ENCODE results near the gene APOC4. TPM values are rescaled to one million over a fixed set of nuclear protein-coding genes. Genes with fewer than 3 reads are reported as not detected.
"Not testable (repeated sequence)": the region's sequence is repeated elsewhere in the genome, so short reads cannot be mapped to it uniquely, and the experiment has no call there.

Gene APOC4
- total RNA-seq, 1 experiment from 2014 or later: not detected

DNA sequence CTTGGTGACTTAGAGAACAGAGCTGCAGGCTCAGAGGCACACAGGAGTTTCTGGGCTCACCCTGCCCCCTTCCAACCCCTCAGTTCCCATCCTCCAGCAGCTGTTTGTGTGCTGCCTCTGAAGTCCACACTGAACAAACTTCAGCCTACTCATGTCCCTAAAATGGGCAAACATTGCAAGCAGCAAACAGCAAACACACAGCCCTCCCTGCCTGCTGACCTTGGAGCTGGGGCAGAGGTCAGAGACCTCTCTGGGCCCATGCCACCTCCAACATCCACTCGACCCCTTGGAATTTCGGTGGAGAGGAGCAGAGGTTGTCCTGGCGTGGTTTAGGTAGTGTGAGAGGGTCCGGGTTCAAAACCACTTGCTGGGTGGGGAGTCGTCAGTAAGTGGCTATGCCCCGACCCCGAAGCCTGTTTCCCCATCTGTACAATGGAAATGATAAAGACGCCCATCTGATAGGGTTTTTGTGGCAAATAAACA, 17.8 kb upstream of the APOC4 start:
- no peaks in the 10 kb centered on the region for H3K36me3 ChIP-seq (ENCODE audit: control insufficient read depth in 1 of 2, insufficient read depth in 2 of 2, low read length in 2 of 2)
- POLR2A ChIA-PET: no interaction called here
- H3K4me2 ChIP-seq (ENCODE audit: low read length): no peak overlapping the region
- RAD21 ChIA-PET (ENCODE audit: low non-redundant PET in 1 of 2, low total read pairs in 2 of 2, uncharacterized antibody in 2 of 2, unreplicated experiment in 2 of 2): no interaction called here
- TF ChIP-seq, protein P1, sequence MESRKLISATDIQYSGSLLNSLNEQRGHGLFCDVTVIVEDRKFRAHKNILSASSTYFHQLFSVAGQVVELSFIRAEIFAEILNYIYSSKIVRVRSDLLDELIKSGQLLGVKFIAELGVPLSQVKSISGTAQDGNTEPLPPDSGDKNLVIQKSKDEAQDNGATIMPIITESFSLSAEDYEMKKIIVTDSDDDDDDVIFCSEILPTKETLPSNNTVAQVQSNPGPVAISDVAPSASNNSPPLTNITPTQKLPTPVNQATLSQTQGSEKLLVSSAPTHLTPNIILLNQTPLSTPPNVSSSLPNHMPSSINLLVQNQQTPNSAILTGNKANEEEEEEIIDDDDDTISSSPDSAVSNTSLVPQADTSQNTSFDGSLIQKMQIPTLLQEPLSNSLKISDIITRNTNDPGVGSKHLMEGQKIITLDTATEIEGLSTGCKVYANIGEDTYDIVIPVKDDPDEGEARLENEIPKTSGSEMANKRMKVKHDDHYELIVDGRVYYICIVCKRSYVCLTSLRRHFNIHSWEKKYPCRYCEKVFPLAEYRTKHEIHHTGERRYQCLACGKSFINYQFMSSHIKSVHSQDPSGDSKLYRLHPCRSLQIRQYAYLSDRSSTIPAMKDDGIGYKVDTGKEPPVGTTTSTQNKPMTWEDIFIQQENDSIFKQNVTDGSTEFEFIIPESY (IDR thresholded peaks at IDR 0.05; ENCODE audit: extremely low read depth, insufficient replicate concordance, low read length): no peak
- TF ChIP-seq CBX3 (IDR thresholded peaks at IDR 0.05; ENCODE audit: low read depth): no peak
- H3K9me2 ChIP-seq (ENCODE audit: insufficient read depth): no peaks in the 10 kb centered on the region
- H3K4me3 ChIP-seq (replicated peaks in 1 of 2; ENCODE audit: low read depth in 1 of 2, low read length in 2 of 2): no peak overlapping the region
- H3K9me3 ChIP-seq (ENCODE audit: control insufficient read depth in 1 of 2, insufficient read depth in 1 of 2, low read depth in 1 of 2, low read length in 2 of 2): no peaks in the 10 kb centered on the region
- intact Hi-C loops (cut with micrococcal nuclease): no loop called here
- no peak for ATAC-seq
- H3K79me2 ChIP-seq (ENCODE audit: insufficient read depth, low read length): no peaks in the 10 kb centered on the region
- no peaks in the 10 kb centered on the region for H4K20me1 ChIP-seq (ENCODE audit: insufficient read depth)
- CTCF ChIA-PET: no interaction called here
- no peak overlapping the region for H2AFZ ChIP-seq (ENCODE audit: low read depth, low read length, poor library complexity, severe bottlenecking)
- H3K27ac ChIP-seq (ENCODE audit: low read depth, low read length): no peak overlapping the region
- no peaks in the 10 kb centered on the region for H3K27me3 ChIP-seq (ENCODE audit: insufficient read depth, low read length)
- H3K4me1 ChIP-seq (ENCODE audit: control insufficient read depth in 1 of 2, insufficient read depth in 2 of 2, low read length in 2 of 2): peaks cover 0 to 14% of the 10 kb centered on the region in 2 experiments; a peak in 3 of 4 replicates
- BruUV-seq (replicated peaks): no TSS peak
- no peak for DNase-seq (ENCODE audit: low read depth, low spot score)
- H3K9ac ChIP-seq (ENCODE audit: low read length): no peak overlapping the region

DNA sequence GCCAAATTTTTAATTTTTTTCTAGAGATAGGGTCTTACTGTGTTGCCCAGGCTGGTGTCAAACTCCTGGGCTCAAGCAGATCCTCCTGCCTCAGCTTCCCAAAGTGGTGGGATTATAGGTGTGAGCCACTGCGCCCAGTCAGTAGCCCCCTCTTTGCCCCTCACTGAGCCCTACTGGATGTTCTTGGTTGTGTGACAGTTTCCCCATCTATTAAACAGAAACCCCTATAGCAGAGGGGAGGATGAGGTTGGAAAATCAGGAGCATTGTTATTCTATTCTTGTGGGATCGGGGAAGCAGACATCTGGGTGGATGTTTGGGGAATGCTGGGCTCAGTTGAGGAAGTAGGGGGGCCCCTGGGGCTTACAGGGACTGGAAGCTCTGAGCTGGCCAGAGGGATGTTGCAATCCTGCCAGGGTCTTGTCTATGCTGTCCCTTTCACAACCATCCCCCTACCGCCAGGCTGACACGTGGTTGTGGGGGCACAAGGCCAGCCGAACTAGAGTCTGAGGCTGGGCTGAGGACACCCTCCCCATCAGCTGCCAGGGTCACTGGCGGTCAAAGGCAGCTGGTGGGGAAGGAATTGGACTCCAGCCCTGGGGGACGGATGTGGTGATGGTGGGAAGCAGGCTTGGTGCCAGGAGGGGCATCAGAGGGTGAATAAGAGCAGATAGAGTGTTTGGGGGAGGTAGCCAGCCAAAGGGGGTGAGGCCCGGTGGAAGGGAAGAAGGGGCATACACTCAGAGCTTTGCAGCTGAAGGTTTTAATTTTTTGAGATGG, 16.7 kb upstream of the APOC4 start:
- H3K4me2 ChIP-seq (ENCODE audit: low read length): no peak overlapping the region
- DNase-seq (ENCODE audit: low read depth, low spot score): no peak
- no peak for TF ChIP-seq EZH2phosphoT487 (IDR thresholded peaks at IDR 0.05; ENCODE audit: borderline replicate concordance)
- no peak for TF ChIP-seq FOSL1 (IDR thresholded peaks at IDR 0.05; ENCODE audit: low read depth)
- TF ChIP-seq SRF (IDR thresholded peaks at IDR 0.05; ENCODE audit: low read depth): no peak
- no peak overlapping the region for H3K27ac ChIP-seq (ENCODE audit: low read depth, low read length)
- ChIA-PET POLR2A (no interaction called here), CTCF (no interaction called here), RAD21 (ENCODE audit: low non-redundant PET in 1 of 2, low total read pairs in 2 of 2, uncharacterized antibody in 2 of 2, unreplicated experiment in 2 of 2) (no interaction called here)
- no peaks in the 10 kb centered on the region for H3K36me3 ChIP-seq (ENCODE audit: control insufficient read depth in 1 of 2, insufficient read depth in 2 of 2, low read length in 2 of 2)
- peaks cover 0 to 14% of the 10 kb centered on the region in 2 experiments; a peak in 3 of 4 replicates for H3K4me1 ChIP-seq (ENCODE audit: control insufficient read depth in 1 of 2, insufficient read depth in 2 of 2, low read length in 2 of 2)
- intact Hi-C loops (cut with micrococcal nuclease): no loop called here
- no peaks in the 10 kb centered on the region for H3K27me3 ChIP-seq (ENCODE audit: insufficient read depth, low read length)
- no TSS peak for BruUV-seq (replicated peaks)
- no peak for ATAC-seq
- no peaks in the 10 kb centered on the region for H3K79me2 ChIP-seq (ENCODE audit: insufficient read depth, low read length)
- no peak overlapping the region for H3K9ac ChIP-seq (ENCODE audit: low read length)
- no peak overlapping the region for H2AFZ ChIP-seq (ENCODE audit: low read depth, low read length, poor library complexity, severe bottlenecking)
- H3K4me3 ChIP-seq (replicated peaks in 1 of 2; ENCODE audit: low read depth in 1 of 2, low read length in 2 of 2): no peak overlapping the region
- no peaks in the 10 kb centered on the region for H4K20me1 ChIP-seq (ENCODE audit: insufficient read depth)
- no peaks in the 10 kb centered on the region for H3K9me2 ChIP-seq (ENCODE audit: insufficient read depth)
- no peaks in the 10 kb centered on the region for H3K9me3 ChIP-seq (ENCODE audit: control insufficient read depth in 1 of 2, insufficient read depth in 1 of 2, low read depth in 1 of 2, low read length in 2 of 2)

DNA sequence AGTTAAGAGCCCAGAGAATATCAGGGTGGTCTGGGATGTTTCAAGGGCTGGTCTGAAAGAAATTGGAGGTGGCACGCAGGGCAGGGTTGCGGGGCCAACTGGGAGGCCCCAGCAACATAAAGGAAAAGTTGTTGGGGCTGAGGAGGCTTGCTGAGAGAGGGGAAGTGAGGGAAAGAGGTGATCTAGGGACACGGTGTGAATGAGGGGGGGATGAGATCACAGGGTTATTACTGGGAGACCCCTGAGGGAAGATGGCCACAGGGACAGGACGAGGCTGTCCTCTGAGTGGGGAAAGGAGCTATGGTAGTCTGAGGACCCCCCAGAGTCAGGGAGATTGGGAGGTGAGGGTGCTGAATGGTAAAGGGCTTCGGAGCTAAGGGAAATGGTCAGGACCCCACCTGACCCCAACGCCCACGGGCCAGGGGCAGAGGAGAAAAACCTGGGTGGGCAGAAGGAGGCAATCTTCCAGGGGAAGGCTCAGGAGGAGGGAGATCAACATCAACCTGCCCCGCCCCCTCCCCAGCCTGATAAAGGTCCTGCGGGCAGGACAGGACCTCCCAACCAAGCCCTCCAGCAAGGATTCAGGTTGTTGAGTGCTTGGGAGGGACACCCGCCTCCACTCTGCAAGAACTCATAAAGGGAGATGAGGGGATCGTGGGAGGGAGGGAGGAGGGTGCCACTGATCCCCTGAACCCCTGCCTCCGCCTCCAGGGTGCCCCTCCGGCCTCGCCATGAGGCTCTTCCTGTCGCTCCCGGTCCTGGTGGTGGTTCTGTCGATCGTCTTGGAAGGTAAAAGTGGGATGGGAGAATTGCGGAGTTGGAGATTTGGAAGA, 15.6 kb upstream of the APOC4 start:
- H3K4me3 ChIP-seq (replicated peaks in 1 of 2; ENCODE audit: low read depth in 1 of 2, low read length in 2 of 2); H3K9me2 ChIP-seq (ENCODE audit: insufficient read depth); H3K36me3 ChIP-seq (ENCODE audit: control insufficient read depth in 1 of 2, insufficient read depth in 2 of 2, low read length in 2 of 2); H4K20me1 ChIP-seq (ENCODE audit: insufficient read depth); DNase-seq (ENCODE audit: low read depth, low spot score); H3K27ac ChIP-seq (ENCODE audit: low read depth, low read length); BruUV-seq (replicated peaks); H3K9me3 ChIP-seq (ENCODE audit: control insufficient read depth in 1 of 2, insufficient read depth in 1 of 2, low read depth in 1 of 2, low read length in 2 of 2); H3K27me3 ChIP-seq (ENCODE audit: insufficient read depth, low read length); CTCF ChIA-PET; H3K79me2 ChIP-seq (ENCODE audit: insufficient read depth, low read length); intact Hi-C loops (cut with micrococcal nuclease): not testable (repeated sequence)
- POLR2A ChIA-PET: interaction anchor here (0.5 kb wide), 1 partner anchor 1260 kb away, joined by 3 read pairs; no protein-coding TSS in a partner anchor
- peak overlapping the region; percentile 60 for H3K4me2 ChIP-seq (ENCODE audit: low read length)
- peaks cover 0 to 14% of the 10 kb centered on the region in 2 experiments; a peak in 3 of 4 replicates for H3K4me1 ChIP-seq (ENCODE audit: control insufficient read depth in 1 of 2, insufficient read depth in 2 of 2, low read length in 2 of 2)
- H2AFZ ChIP-seq (ENCODE audit: low read depth, low read length, poor library complexity, severe bottlenecking): peak overlapping the region; percentile 85
- ATAC-seq: peak; percentile 46
- RAD21 ChIA-PET (ENCODE audit: low non-redundant PET in 1 of 2, low total read pairs in 2 of 2, uncharacterized antibody in 2 of 2, unreplicated experiment in 2 of 2): interaction anchor here in 1 of 2 experiments (0.6 kb wide), 1 partner anchor 26 kb away, joined by 3 read pairs; no protein-coding TSS in a partner anchor
- 0 out of 2 replicates have a peak overlapping the region, but pooled peaks have one; percentile 8 for H3K9ac ChIP-seq (ENCODE audit: low read length)

All from HCT116 (cell line).